OCI-LY3 (cell line): ENCODE results near the gene CHST8.

ENCODE experiments used
- H2AFZ ChIP-seq: fragments of 200-600, 300-600 bp; shearing (Covaris generic); 2 replicates; pipeline ENCODE4 v1.6.0; 2014; ENCODE audit warnings: antibody characterized with exemption, low read depth, low read length
- H3K27ac ChIP-seq: fragments of 200-600, 300-600 bp; sonication (generic); 2 replicates; pipeline ENCODE4 v1.5.1; 2014; ENCODE audit warnings: mild to moderate bottlenecking, low read length, moderate library complexity, mixed read lengths
- H3K27me3 ChIP-seq: fragments of 200-600, 300-600 bp; sonication (generic); 2 replicates; pipeline ENCODE4 v1.6.1; 2014; ENCODE audit warnings: low read depth, low read length, mixed read lengths
- H3K36me3 ChIP-seq: fragments of 200-600, 300-600 bp; sonication (generic); replicated peaks from 2 replicates; pipeline ENCODE3; 2014; ENCODE audit warnings: low read depth, low read length, mixed read lengths
- H3K4me1 ChIP-seq: fragments of 300-600, 200-600 bp; sonication (generic); 2 replicates; pipeline ENCODE4 v1.6.1; 2014; ENCODE audit warnings: low read length, mixed read lengths
- H3K4me2 ChIP-seq: fragments of 200-600, 300-600 bp; sonication (generic); 2 replicates; pipeline ENCODE4 v1.6.1; 2014; ENCODE audit warnings: low read length, mixed read lengths
- H3K4me3 ChIP-seq: fragments of 300-600, 200-600 bp; sonication (generic); 2 replicates; pipeline ENCODE4 v1.5.1; 2014; ENCODE audit warnings: antibody characterized with exemption, mild to moderate bottlenecking, low read length, moderate library complexity
- H3K79me2 ChIP-seq: fragments of 300-600, 200-600 bp; shearing (Covaris generic); 2 replicates; pipeline ENCODE4 v1.6.1; 2014; ENCODE audit warnings: mild to moderate bottlenecking, low read length, mixed read lengths
- H3K9ac ChIP-seq: fragments of 300-600, 200-600 bp; shearing (Covaris generic); 2 replicates; pipeline ENCODE4 v1.6.0; 2014; ENCODE audit warnings: mild to moderate bottlenecking, low read length, moderate library complexity
- H3K9me3 ChIP-seq: fragments of 200-600, 300-600 bp; shearing (Covaris generic); 2 replicates; pipeline ENCODE4 v1.6.1; 2014; ENCODE audit warnings: low read length, mixed read lengths; ENCODE audit not compliant: insufficient read depth
- H4K20me1 ChIP-seq: fragments of 200-600, 300-600 bp; sonication (generic); 2 replicates; pipeline ENCODE4 v1.6.1; 2016; ENCODE audit warnings: low read length, mixed read lengths; ENCODE audit not compliant: insufficient read depth
- CTCF ChIP-seq: fragments of 200-600, 300-600 bp; sonication (generic); IDR thresholded peaks from 2 replicates; pipeline ENCODE4 v1.5.1; 2014; ENCODE audit warnings: antibody characterized with exemption, low read length, low read depth
- EZH2phosphoT487 ChIP-seq: fragments of 200-600 bp; shearing (Covaris generic); IDR thresholded peaks from 2 replicates; pipeline ENCODE4 v1.6.1; 2018; ENCODE audit warnings: antibody characterized with exemption, mixed run types, low read depth

CHST8 gene

GRCh38 chr19:33766623-33767022, 144.9 kb downstream of the CHST8 start:
- Histone ChIP-seq H3K4me3 (no peak overlapping the region), H3K9ac (no peak overlapping the region), H3K36me3 (no peaks in the 10 kb centered on the region), H3K27ac (no peak overlapping the region), H3K9me3 (no peaks in the 10 kb centered on the region), H3K4me1 (no peaks in the 10 kb centered on the region), H3K4me2 (no peak overlapping the region), H2AFZ (no peak overlapping the region), H3K27me3 (peaks cover 23% of the 10 kb centered on the region), H3K79me2 (no peaks in the 10 kb centered on the region), H4K20me1 (peaks cover 27% of the 10 kb centered on the region)
- TF ChIP-seq EZH2phosphoT487 (no peak), CTCF (no peak)

- Histone ChIP-seq H3K36me3 (no peaks in the 10 kb centered on the region), H3K4me3 (no peak overlapping the region), H3K9ac (no peak overlapping the region), H3K79me2 (no peaks in the 10 kb centered on the region), H3K27ac (no peak overlapping the region), H3K4me2 (no peak overlapping the region), H3K27me3 (peaks cover 23% of the 10 kb centered on the region), H2AFZ (no peak overlapping the region), H4K20me1 (peaks cover 27% of the 10 kb centered on the region), H3K4me1 (no peaks in the 10 kb centered on the region), H3K9me3 (no peaks in the 10 kb centered on the region)
- TF ChIP-seq EZH2phosphoT487, result no peak
- peak; percentile 33 for TF ChIP-seq CTCF
Measured at GRCh38 chr19:33767898-33768413, 146.2 kb downstream of the CHST8 start.

DNA sequence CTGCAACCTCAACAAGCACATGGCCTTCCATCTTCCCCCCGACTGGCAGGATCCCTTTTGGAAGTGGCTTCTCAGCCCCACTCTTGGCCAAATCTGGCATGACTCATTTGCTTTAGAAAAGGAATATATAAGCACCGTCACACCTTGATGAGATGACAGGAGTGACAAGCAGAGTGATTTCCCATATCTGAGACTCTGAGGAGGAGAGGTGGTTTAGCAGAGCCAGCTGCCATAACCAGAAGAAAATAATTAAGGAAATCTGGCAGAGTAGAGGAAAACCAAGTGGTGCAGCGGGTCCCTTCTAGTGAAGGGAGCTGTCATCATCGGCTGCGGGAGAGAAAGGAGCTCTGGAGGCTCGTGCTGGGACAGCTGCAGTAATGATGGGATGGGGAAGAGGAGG, 147.5 kb downstream of the CHST8 start:
- H3K36me3 ChIP-seq, result no peaks in the 10 kb centered on the region
- TF ChIP-seq EZH2phosphoT487 (no peak), CTCF (no peak)
- H3K79me2 ChIP-seq, result no peaks in the 10 kb centered on the region

DNA sequence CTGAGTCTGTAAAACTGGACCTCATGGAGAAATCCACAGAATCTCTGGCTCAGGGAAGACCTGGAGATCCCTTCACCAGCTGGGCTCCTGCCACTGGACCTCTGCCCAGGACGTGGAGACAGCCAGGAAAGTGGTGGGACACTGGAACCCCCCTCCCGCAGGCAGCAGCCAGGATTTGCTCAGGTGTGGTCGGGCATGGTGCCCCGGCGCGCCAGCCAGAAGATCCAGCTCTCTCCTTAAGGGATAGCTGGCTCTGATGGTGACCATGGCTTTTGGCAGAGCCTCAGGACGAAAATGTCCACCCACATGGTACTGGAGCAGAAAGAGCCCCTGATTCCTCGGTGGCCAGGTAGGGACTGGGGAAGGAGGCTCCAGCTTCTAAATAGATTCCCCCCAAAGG, 148.4 kb downstream of the CHST8 start:
- Histone ChIP-seq H3K4me1 (no peaks in the 10 kb centered on the region), H2AFZ (no peak overlapping the region), H3K4me2 (no peak overlapping the region), H4K20me1 (peaks cover 27% of the 10 kb centered on the region), H3K4me3 (no peak overlapping the region), H3K36me3 (no peaks in the 10 kb centered on the region), H3K27ac (no peak overlapping the region), H3K9ac (no peak overlapping the region), H3K9me3 (no peaks in the 10 kb centered on the region), H3K79me2 (no peaks in the 10 kb centered on the region), H3K27me3 (peaks cover 26% of the 10 kb centered on the region)
- TF ChIP-seq EZH2phosphoT487, result no peak
- TF ChIP-seq CTCF, result no peak

More for the DNA sequence above, 147.5 kb downstream of the CHST8 start:
- Histone ChIP-seq H3K4me1 (no peaks in the 10 kb centered on the region), H4K20me1 (peaks cover 27% of the 10 kb centered on the region), H3K9me3 (no peaks in the 10 kb centered on the region), H3K27ac (no peak overlapping the region), H3K4me2 (no peak overlapping the region), H3K4me3 (no peak overlapping the region), H3K27me3 (peaks cover 23% of the 10 kb centered on the region), H2AFZ (no peak overlapping the region), H3K9ac (no peak overlapping the region)
